ENCODE measurements around the gene MGAM2.

DNA sequence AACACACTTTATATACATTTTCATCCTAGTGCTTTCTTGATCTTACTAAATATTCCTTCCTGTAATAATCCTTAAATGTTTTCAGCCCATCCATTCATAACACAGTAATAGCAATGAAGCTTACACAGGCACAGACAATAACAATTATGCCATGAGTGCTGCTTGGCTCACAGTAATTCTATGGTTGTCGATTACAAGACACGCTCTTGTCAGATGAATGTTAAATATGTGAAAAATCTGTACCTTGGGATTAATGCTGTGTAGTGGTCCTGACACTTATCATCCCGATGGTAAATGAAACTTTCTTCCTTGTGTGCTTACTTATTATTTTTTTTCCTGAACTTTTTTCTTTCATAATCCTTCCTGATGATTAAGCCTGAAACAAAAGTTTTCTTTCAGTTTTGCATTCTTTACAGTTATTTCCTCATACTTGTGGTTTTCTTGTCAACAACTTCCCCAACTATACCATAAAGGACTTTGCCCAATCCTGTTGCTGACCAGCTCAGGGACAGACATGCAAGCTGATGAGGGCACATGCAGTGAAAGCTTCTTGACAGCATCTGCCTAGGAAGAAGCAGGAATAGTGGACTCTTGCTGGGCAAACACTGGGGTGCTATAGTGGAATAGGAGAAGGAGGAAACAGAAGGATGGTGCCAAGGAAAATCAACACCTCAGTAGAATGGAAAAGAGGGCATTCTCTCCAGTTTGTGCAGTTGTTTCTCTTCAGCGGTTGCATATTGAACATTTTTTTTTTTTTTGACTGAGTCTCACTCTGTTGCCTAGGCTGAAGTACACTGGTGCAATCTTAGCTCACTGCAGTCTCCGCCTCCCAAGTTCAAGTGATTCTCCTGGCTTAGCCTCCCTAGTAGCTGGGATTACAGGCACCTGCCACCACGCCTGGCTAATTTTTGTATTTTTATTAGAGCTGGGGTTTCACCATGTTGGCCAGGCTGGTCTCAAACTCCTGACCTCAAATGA, 6.7 kb upstream of the MGAM2 start:
- no peak for TF ChIP-seq CTCF (IDR thresholded peaks at IDR 0.05 in 2 of 3, conservative IDR thresholded peaks at IDR 0.05 in 1 of 3; ENCODE audit: control insufficient read depth in 2 of 3, extremely low read depth in 1 of 3, insufficient read depth in 1 of 3, low read depth in 3 of 3, low read length in 3 of 3)
- TF ChIP-seq PRDM15 (CRISPR knock-in tag; IDR thresholded peaks at IDR 0.05) = no peak
- no peak for TF ChIP-seq POLR2A (IDR thresholded peaks at IDR 0.05; ENCODE audit: low read depth, low read length)
- TF ChIP-seq SPI1 (IDR thresholded peaks at IDR 0.05; ENCODE audit: borderline replicate concordance, insufficient read depth, low read depth, low read length) = no peak
- TF ChIP-seq, protein P1, sequence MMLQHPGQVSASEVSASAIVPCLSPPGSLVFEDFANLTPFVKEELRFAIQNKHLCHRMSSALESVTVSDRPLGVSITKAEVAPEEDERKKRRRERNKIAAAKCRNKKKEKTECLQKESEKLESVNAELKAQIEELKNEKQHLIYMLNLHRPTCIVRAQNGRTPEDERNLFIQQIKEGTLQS (IDR thresholded peaks at IDR 0.05; ENCODE audit: borderline replicate concordance, extremely low read depth, low read depth, low read length) = no peak
- no peak for TF ChIP-seq POLR2AphosphoS5 (IDR thresholded peaks at IDR 0.05; ENCODE audit: low read length)
- no peak for TF ChIP-seq NRF1 (conservative IDR thresholded peaks at IDR 0.05; ENCODE audit: low read depth, low read length)
- TF ChIP-seq CBX5 (IDR thresholded peaks at IDR 0.05; ENCODE audit: low read depth) = no peak
- TF ChIP-seq, protein P2, sequence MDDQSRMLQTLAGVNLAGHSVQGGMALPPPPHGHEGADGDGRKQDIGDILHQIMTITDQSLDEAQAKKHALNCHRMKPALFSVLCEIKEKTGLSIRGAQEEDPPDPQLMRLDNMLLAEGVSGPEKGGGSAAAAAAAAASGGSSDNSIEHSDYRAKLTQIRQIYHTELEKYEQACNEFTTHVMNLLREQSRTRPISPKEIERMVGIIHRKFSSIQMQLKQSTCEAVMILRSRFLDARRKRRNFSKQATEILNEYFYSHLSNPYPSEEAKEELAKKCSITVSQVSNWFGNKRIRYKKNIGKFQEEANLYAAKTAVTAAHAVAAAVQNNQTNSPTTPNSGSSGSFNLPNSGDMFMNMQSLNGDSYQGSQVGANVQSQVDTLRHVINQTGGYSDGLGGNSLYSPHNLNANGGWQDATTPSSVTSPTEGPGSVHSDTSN (IDR thresholded peaks at IDR 0.05; ENCODE audit: insufficient replicate concordance, low read depth, low read length) = no peak
